Stomach (tissue), 9 donors: Measurements from ENCODE around the gene ACOT8. TPM values are rescaled to one million over a fixed set of nuclear protein-coding genes. Genes with fewer than 3 reads are reported as not detected.

ENCODE experiments used
- DNase-seq, 2 donors: peaks; one replicate each; pipeline versions ENCODE4 v3.0.0 to v3.0.0-alpha.2; 2013 to 2019
- H3K27ac ChIP-seq, 5 donors: fragments of 200-600 bp in 4 of 5; sonication (generic) in 4 of 5; one replicate each; pipeline ENCODE4 v1.5.1; 2013 to 2019; ENCODE audit warnings: mild to moderate bottlenecking in 1 of 5, moderate library complexity in 1 of 5
- H3K27me3 ChIP-seq, 3 donors: fragments of 200-600 bp; sonication (generic); one replicate each; pipeline ENCODE4 v1.5.1; 2017 to 2019; ENCODE audit warnings: mixed run types in 1 of 3
- H3K36me3 ChIP-seq, 4 donors: fragments of 200-600 bp; sonication (generic); 1 replicate in 3 of 4; 2 replicates in 1 of 4; pipeline ENCODE4 v1.5.1; 2016 to 2019
- H3K4me1 ChIP-seq, 4 donors: fragments of 200-600 bp; sonication (generic); one replicate each; pipeline ENCODE4 v1.5.1; 2016 to 2019
- H3K4me3 ChIP-seq, 4 donors: fragments of 200-600 bp; sonication (generic) in 3 of 4; one replicate each; pipeline ENCODE4 v1.5.1; 2016 to 2019; ENCODE audit warnings: mild to moderate bottlenecking in 1 of 4
- H3K9me3 ChIP-seq, 4 donors: fragments of 200-600 bp; sonication (generic); one replicate each; pipeline ENCODE4 v1.5.1; 2016 to 2019
- CTCF ChIP-seq, 7 experiments: fragments of 450-650 bp in 4 of 7; fragments of 200-600 bp in 3 of 7; sonication (generic) in 3 of 7; IDR thresholded peaks; one replicate each; pipeline ENCODE4 v1.5.1; 2016 to 2019; ENCODE audit warnings: antibody characterized with exemption in 7 of 7, control low read depth in 2 of 7, mild to moderate bottlenecking in 1 of 7
- EP300 ChIP-seq: sonication (generic); formaldehyde crosslinking; IDR thresholded peaks from one replicate; pipeline ENCODE4 v1.6.1; 2017; ENCODE audit warnings: antibody characterized with exemption
- POLR2A ChIP-seq, 4 donors: fragments of 450-650 bp; IDR thresholded peaks; one replicate each; pipeline ENCODE4 v1.6.1; 2016; ENCODE audit warnings: antibody characterized with exemption in 4 of 4, control low read depth in 2 of 4, mild to moderate bottlenecking in 1 of 4, moderate library complexity in 1 of 4
- POLR2AphosphoS5 ChIP-seq, 3 donors: sonication (generic); formaldehyde crosslinking; IDR thresholded peaks; one replicate each; pipeline ENCODE4 v1.6.1; 2016; ENCODE audit warnings: antibody characterized with exemption in 3 of 3
- WGBS, 5 donors: extraction: QIAGEN DNeasy Blood & Tissue Kit in 3 of 5; methylation state at CpG; one replicate each; pipeline versions ENCODE4 v1.1.5 to v1.1.7; 2013 to 2018; 5-methylcytosine and 5-hydroxymethylcytosine counted together
- intact Hi-C: fragments of 100-400 bp; cut with DNase I; formaldehyde crosslinking; loops from one replicate; pipeline ENCODE4 v1.15.1; 2023; ENCODE audit warnings: low total_unique reads
- polyA plus RNA-seq, 3 donors: library from polyadenylated mRNA; stranded (reverse); fragments of 200-250 nt; gene quantifications; one replicate each; pipeline ENCODE4 v1.2.3, GENCODE V29; 2013
- total RNA-seq, 5 donors: library from RNA; depleted of rRNA; stranded (reverse); fragments of >200 nt; gene quantifications; one replicate each; pipeline versions ENCODE4 v1.1.0 to v1.2.3, GENCODE V29; 2014 to 2016
- donor health status: healthy with polysubstance abuse.
- donor health status: Bipolar disorder and iron deficiency.
- donor health status: healthy.

The ACOT8 gene
- total and polyA plus RNA-seq, 8 donors = 26.6 to 216 (median 79.6) TPM

DNA sequence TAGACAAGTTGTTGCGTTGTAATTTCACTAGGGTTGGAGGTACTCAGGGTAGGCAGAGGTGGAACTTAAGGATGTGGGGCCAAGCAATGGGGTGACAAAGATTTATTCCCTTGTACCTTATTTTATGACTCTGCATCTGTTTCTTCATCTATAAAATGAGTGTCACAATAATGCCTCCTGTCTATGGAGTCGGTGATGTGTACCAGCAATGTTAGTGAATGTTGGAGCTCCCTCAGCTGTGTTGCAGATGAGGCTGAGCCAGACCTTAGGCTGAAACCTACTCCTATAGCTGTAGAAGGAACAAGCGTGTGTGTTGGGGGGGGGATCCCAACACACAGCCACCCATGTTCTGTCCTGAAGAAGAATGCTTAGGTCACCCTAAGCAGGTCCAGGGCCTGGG lies 40.2 kb downstream of the ACOT8 start:
- TF ChIP-seq EP300 = no peak
- TF ChIP-seq CTCF (IDR thresholded peaks at IDR 0.05) = no peak
- H3K27ac ChIP-seq = no peak overlapping the region
- no peaks in the 10 kb centered on the region for H3K9me3 ChIP-seq
- 81 to 97% (median 89%) methylated on average over 3 of the region's 3 CpGs for WGBS, 5 donors
- no peak overlapping the region for H3K4me3 ChIP-seq
- H3K27me3 ChIP-seq = peaks cover 0 to 8% (median 0%) of the 10 kb centered on the region in 3 donors
- DNase-seq = no peak
- no peaks in the 10 kb centered on the region for H3K36me3 ChIP-seq
- peaks cover 6 to 30% (median 11%) of the 10 kb centered on the region in 4 donors for H3K4me1 ChIP-seq
- intact Hi-C loops = loop anchor here (10.0 kb wide), 1 partner anchor 148 kb away; no protein-coding TSS in a partner anchor

DNA sequence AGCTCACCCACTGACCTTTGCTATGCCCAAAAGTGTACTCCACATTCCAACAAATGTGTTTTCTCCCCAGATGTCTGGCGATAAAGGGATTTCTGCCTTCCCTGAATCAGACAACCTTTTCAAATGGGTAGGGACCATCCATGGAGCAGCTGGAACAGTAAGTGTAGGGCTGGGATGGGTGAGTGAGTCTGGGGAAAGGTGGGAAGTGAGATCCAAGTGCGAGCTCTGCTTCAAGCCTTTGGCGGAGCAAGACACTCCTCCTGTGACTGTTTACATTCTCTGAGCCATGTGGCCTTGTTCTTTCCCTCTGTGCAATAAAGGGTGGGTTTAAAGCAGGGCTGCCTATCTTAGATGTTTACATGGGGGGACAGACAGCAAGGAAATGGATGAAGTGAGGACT lies 42.9 kb downstream of the ACOT8 start:
- H3K4me1 ChIP-seq = peaks cover 6 to 38% (median 15%) of the 10 kb centered on the region in 4 donors
- intact Hi-C loops = loop anchor here (10.0 kb wide), 1 partner anchor 150 kb away; no protein-coding TSS in a partner anchor
- TF ChIP-seq EP300 (no peak), POLR2AphosphoS5 (IDR thresholded peaks at IDR 0.05) (no peak), CTCF (IDR thresholded peaks at IDR 0.05) (no peak), POLR2A (IDR thresholded peaks at IDR 0.05) (no peak)
- H3K36me3 ChIP-seq = peaks cover 19 to 24% (median 23%) of the 10 kb centered on the region in 4 donors
- no peak overlapping the region for H3K27ac ChIP-seq
- H3K9me3 ChIP-seq = no peaks in the 10 kb centered on the region
- 77 to 82% (median 78%) methylated on average over 3 of the region's 3 CpGs for WGBS, 5 donors
- DNase-seq = no peak
- no peaks in the 10 kb centered on the region for H3K27me3 ChIP-seq
- H3K4me3 ChIP-seq = no peak overlapping the region

DNA sequence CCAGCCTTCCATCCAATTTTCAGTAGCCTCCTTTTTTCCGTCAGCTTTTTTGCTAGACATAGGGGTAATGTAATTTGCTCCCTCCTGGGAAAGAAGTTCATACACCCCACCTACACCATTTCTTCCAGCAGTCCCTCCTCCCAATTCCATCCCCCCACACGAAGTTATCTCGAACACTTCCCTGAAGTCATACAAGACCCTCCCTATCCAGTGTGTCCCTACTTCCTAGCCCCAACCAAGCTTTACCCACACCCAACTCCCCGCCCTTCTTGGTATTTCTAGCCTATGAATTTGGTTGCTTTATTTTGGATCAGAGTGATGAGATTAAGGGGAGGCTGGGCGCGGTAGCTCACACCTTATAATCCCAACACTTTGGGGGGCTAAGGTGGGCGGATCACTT lies 43.7 kb downstream of the ACOT8 start:
- Histone ChIP-seq H3K36me3 (peaks cover 27 to 32% (median 31%) of the 10 kb centered on the region in 4 donors), H3K27me3 (no peaks in the 10 kb centered on the region), H3K9me3 (no peaks in the 10 kb centered on the region), H3K4me3 (peak overlapping the region in 3 of 4 donors; percentile 53 to 82 (median 71)), H3K4me1 (peaks cover 6 to 38% (median 15%) of the 10 kb centered on the region in 4 donors), H3K27ac (peak overlapping the region in 1 of 5 donors; percentile 6)
- no peak for DNase-seq
- no peak for TF ChIP-seq POLR2A (IDR thresholded peaks at IDR 0.05)
- no peak for TF ChIP-seq CTCF (IDR thresholded peaks at IDR 0.05)
- no peak for TF ChIP-seq POLR2AphosphoS5 (IDR thresholded peaks at IDR 0.05)
- TF ChIP-seq EP300 = no peak
- 49 to 62% (median 56%) methylated on average over 7 of the region's 7 CpGs for WGBS, 5 donors
- intact Hi-C loops = loop anchor here (10.0 kb wide), 1 partner anchor 151 kb away; no protein-coding TSS in a partner anchor

GRCh38 chr20:45813006-45813340 lies 44.2 kb downstream of the ACOT8 start:
- no peak for DNase-seq
- Histone ChIP-seq H3K4me3 (peak overlapping the region; percentile 53 to 82 (median 66)), H3K27ac (peak overlapping the region in 3 of 5 donors; percentile 6 to 56 (median 47)), H3K27me3 (no peaks in the 10 kb centered on the region), H3K36me3 (peaks cover 32 to 37% (median 36%) of the 10 kb centered on the region in 4 donors), H3K9me3 (no peaks in the 10 kb centered on the region), H3K4me1 (peaks cover 6 to 36% (median 15%) of the 10 kb centered on the region in 4 donors)
- intact Hi-C loops = loop anchor here (10.0 kb wide), 1 partner anchor 152 kb away; no protein-coding TSS in a partner anchor
- TF ChIP-seq POLR2A (IDR thresholded peaks at IDR 0.05) (no peak), POLR2AphosphoS5 (IDR thresholded peaks at IDR 0.05) (no peak), EP300 (no peak), CTCF (IDR thresholded peaks at IDR 0.05) (no peak)
- WGBS, 5 donors = 1 to 9% (median 5%) methylated on average over 7 to 11 of the region's 11 CpGs
